Endodermal cell (in vitro differentiated cells): Measurements from ENCODE around the gene NOL9. TPM values are rescaled to one million over a fixed set of nuclear protein-coding genes. Genes with fewer than 3 reads are reported as not detected.

ENCODE experiments used
- DNase-seq: peaks from one replicate; pipeline ENCODE4 v3.0.0-alpha.2; 2017
- H3K27ac ChIP-seq: 2 replicates; pipeline ENCODE4 v1.5.1; 2013; ENCODE audit warnings: mild to moderate bottlenecking, low read depth, low read length, moderate library complexity
- H3K27me3 ChIP-seq: 2 replicates; pipeline ENCODE4 v1.6.1; 2013; ENCODE audit warnings: mild to moderate bottlenecking, low read length, moderate library complexity; ENCODE audit not compliant: insufficient read depth, control insufficient read depth, poor library complexity, severe bottlenecking
- H3K36me3 ChIP-seq: 2 replicates; pipeline ENCODE4 v1.7.0; 2013; ENCODE audit warnings: mild to moderate bottlenecking, low read length, moderate library complexity; ENCODE audit not compliant: control insufficient read depth, insufficient read depth
- H3K4me1 ChIP-seq: one replicate; pipeline ENCODE4 v1.7.0; 2013; ENCODE audit warnings: low read length; ENCODE audit not compliant: control insufficient read depth, insufficient read depth
- H3K4me3 ChIP-seq: 2 replicates; pipeline ENCODE4 v1.5.1; 2013; ENCODE audit warnings: mild to moderate bottlenecking, low read length, moderate library complexity
- H3K9ac ChIP-seq: 2 replicates; pipeline ENCODE4 v1.6.1; 2013; ENCODE audit warnings: mild to moderate bottlenecking, low read length, moderate library complexity; ENCODE audit not compliant: poor library complexity, severe bottlenecking; ENCODE audit errors: extremely low read depth
- H3K9me3 ChIP-seq: 2 replicates; pipeline ENCODE4 v1.6.1; 2013; ENCODE audit warnings: mild to moderate bottlenecking, low read length, moderate library complexity; ENCODE audit not compliant: control insufficient read depth
- H3K27ac Mint-ChIP-seq: 2 replicates; pipeline ENCODE4 v1.8.0; 2020; ENCODE audit warnings: mixed read lengths
- H3K27me3 Mint-ChIP-seq: 2 replicates; pipeline ENCODE4 v1.8.0; 2021; ENCODE audit warnings: mild to moderate bottlenecking, mixed read lengths; ENCODE audit not compliant: insufficient read depth
- H3K36me3 Mint-ChIP-seq: 2 replicates; pipeline ENCODE4 v1.8.0; 2020; ENCODE audit warnings: low read depth, mixed read lengths
- H3K4me1 Mint-ChIP-seq: 2 replicates; pipeline ENCODE4 v1.8.0; 2020; ENCODE audit warnings: mixed read lengths
- H3K4me3 Mint-ChIP-seq: 2 replicates; pipeline ENCODE4 v1.8.0; 2020; ENCODE audit warnings: mild to moderate bottlenecking, moderate library complexity, mixed read lengths
- H3K9me3 Mint-ChIP-seq: 2 replicates; pipeline ENCODE4 v1.8.0; 2020; ENCODE audit warnings: mild to moderate bottlenecking, mixed read lengths
- CTCF ChIP-seq: fragments of 200-600 bp; sonication (generic); conservative IDR thresholded peaks from 2 replicates; pipeline ENCODE4 v1.5.0; 2021; ENCODE audit warnings: antibody characterized with exemption, mild to moderate bottlenecking
- WGBS, 2 experiments: methylation state at CpG; one replicate each; pipeline versions ENCODE4 v1.1.5 to v1.1.7; 2013; ENCODE audit warnings: missing lambda C conversion rate in 2 of 2, mixed read lengths in 1 of 2; ENCODE audit not compliant: insufficient coverage in 1 of 2, insufficient read length in 1 of 2; 5-methylcytosine and 5-hydroxymethylcytosine counted together
- total RNA-seq, 2 donors: library from RNA; stranded (reverse); fragmentation: NEBNext Ultra II Directional in 1 of 2; extraction: Animal tissue kit (Norgen Biotek cat#: 25700) in 1 of 2; gene quantifications; 2 replicates in 1 of 2; 3 replicates in 1 of 2; pipeline ENCODE4 v1.2.1, GENCODE V29; 2021

Gene NOL9
- total RNA-seq, 2 donors from 2014 or later: 35.0 to 43.9 TPM

GRCh38 chr1:6591222-6591621, 36.9 kb upstream of the NOL9 start:
- H3K27me3 Mint-ChIP-seq: no peaks in the 10 kb centered on the region
- H3K4me3 Mint-ChIP-seq: no peak overlapping the region
- Histone ChIP-seq H3K27ac (no peak overlapping the region), H3K9ac (no peak overlapping the region), H3K9me3 (no peaks in the 10 kb centered on the region), H3K36me3 (peaks cover 62% of the 10 kb centered on the region), H3K27me3 (no peaks in the 10 kb centered on the region), H3K4me3 (no peak overlapping the region), H3K4me1 (no peaks in the 10 kb centered on the region)
- no peak for DNase-seq
- H3K27ac Mint-ChIP-seq: no peak overlapping the region
- WGBS, 2 experiments: 94 to 96% methylated on average over 10 to 13 of the region's 13 CpGs
- H3K36me3 Mint-ChIP-seq: peaks cover 39% of the 10 kb centered on the region
- TF ChIP-seq CTCF: no peak
- no peaks in the 10 kb centered on the region for H3K9me3 Mint-ChIP-seq
- no peaks in the 10 kb centered on the region for H3K4me1 Mint-ChIP-seq

- 95% methylated on average over 7 of the region's 7 CpGs for WGBS, 2 experiments
- H3K4me1 ChIP-seq: no peaks in the 10 kb centered on the region
- no peak overlapping the region for H3K27ac ChIP-seq
- H3K4me1 Mint-ChIP-seq: no peaks in the 10 kb centered on the region
- H3K36me3 Mint-ChIP-seq: peaks cover 30% of the 10 kb centered on the region
- no peak overlapping the region for H3K4me3 Mint-ChIP-seq
- no peaks in the 10 kb centered on the region for H3K9me3 Mint-ChIP-seq
- no peak overlapping the region for H3K4me3 ChIP-seq
- no peak for TF ChIP-seq CTCF
- no peaks in the 10 kb centered on the region for H3K9me3 ChIP-seq
- H3K36me3 ChIP-seq: peaks cover 52% of the 10 kb centered on the region
- no peak overlapping the region for H3K27ac Mint-ChIP-seq
- H3K27me3 ChIP-seq: no peaks in the 10 kb centered on the region
- peak overlapping the region; percentile 15 for H3K9ac ChIP-seq
- DNase-seq: no peak
- no peaks in the 10 kb centered on the region for H3K27me3 Mint-ChIP-seq
These were observed 35.7 kb upstream of the NOL9 start for GRCh38 chr1:6590046-6590445.

GRCh38 chr1:6588893-6589520, 34.7 kb upstream of the NOL9 start:
- Mint-ChIP-seq H3K27ac (peak overlapping the region; percentile 30), H3K9me3 (no peaks in the 10 kb centered on the region), H3K4me1 (peaks cover 5% of the 10 kb centered on the region), H3K36me3 (peaks cover 22% of the 10 kb centered on the region), H3K4me3 (no peak overlapping the region), H3K27me3 (no peaks in the 10 kb centered on the region)
- WGBS, 2 experiments: 93 to 95% methylated on average over 16 to 24 of the region's 24 CpGs
- Histone ChIP-seq H3K27ac (no peak overlapping the region), H3K9ac (no peak overlapping the region), H3K9me3 (no peaks in the 10 kb centered on the region), H3K4me3 (no peak overlapping the region), H3K4me1 (no peaks in the 10 kb centered on the region), H3K27me3 (no peaks in the 10 kb centered on the region), H3K36me3 (peaks cover 44% of the 10 kb centered on the region)
- DNase-seq: no peak
- TF ChIP-seq CTCF: no peak
